A549 (cell line): ENCODE measurements around the gene PFDN1.

Experiments used
- CTCF ChIP-seq: fragments of >200 bp; sonication (Bioruptor Twin); formaldehyde crosslinking; IDR thresholded peaks from 3 replicates; pipeline ENCODE4 v1.5.1; 2016
- EP300 ChIP-seq, 2 experiments: fragments of >200 bp; sonication (Bioruptor Twin); formaldehyde crosslinking; IDR thresholded peaks; 2 replicates in 1 of 2; 3 replicates in 1 of 2; pipeline ENCODE4 v1.6.1; 2016 to 2017
- JUN ChIP-seq, 2 experiments: fragments of >200 bp; sonication (Bioruptor Twin); formaldehyde crosslinking; IDR thresholded peaks; 2 replicates in 1 of 2; 3 replicates in 1 of 2; pipeline ENCODE4 v1.6.1; 2016 to 2017
- MAX ChIP-seq: IDR thresholded peaks from 2 replicates; pipeline ENCODE4 v1.6.1; 2012
- MAZ ChIP-seq: fragments of 150-350 bp; IDR thresholded peaks from 2 replicates; pipeline ENCODE4 v1.6.1; 2014; ENCODE audit warnings: antibody characterized with exemption, low read depth, low read length, borderline replicate concordance
- PBX3 ChIP-seq: IDR thresholded peaks from 2 replicates; pipeline ENCODE4 v1.6.1; 2012
- PHF8 ChIP-seq: fragments of 200-600 bp; sonication (generic); IDR thresholded peaks from 2 replicates; pipeline ENCODE4 v1.6.1; 2016; ENCODE audit warnings: low read depth, mild to moderate bottlenecking, antibody characterized with exemption, moderate library complexity, borderline replicate concordance
- POLR2A ChIP-seq: IDR thresholded peaks from 2 replicates; pipeline ENCODE4 v1.6.1; 2012; ENCODE audit warnings: mild to moderate bottlenecking, low read length
- POLR2AphosphoS2 ChIP-seq: conservative IDR thresholded peaks from 2 replicates; pipeline ENCODE4 v1.6.1; 2012; ENCODE audit warnings: low read length, improper control_type of control experiment, inconsistent platforms
- RAD21 ChIP-seq, 2 experiments: fragments of >200 bp in 1 of 2; sonication (Bioruptor Twin) in 1 of 2; formaldehyde crosslinking in 1 of 2; IDR thresholded peaks in 1 of 2; conservative IDR thresholded peaks in 1 of 2; 2 replicates in 1 of 2; 3 replicates in 1 of 2; pipeline ENCODE4 v1.6.1; 2012 to 2018; ENCODE audit warnings: inconsistent platforms in 1 of 2
- REST ChIP-seq: fragments of 200-600 bp; sonication (generic); IDR thresholded peaks from 2 replicates; pipeline ENCODE4 v1.6.1; 2016; ENCODE audit warnings: antibody characterized with exemption, mild to moderate bottlenecking, moderate library complexity
- RFX5 ChIP-seq: fragments of 450-650 bp; IDR thresholded peaks from 2 replicates; pipeline ENCODE4 v1.7.1; 2014; ENCODE audit warnings: antibody characterized with exemption, mild to moderate bottlenecking, moderate library complexity

GRCh38 chr5:140262839-140263238, 40.1 kb downstream of the PFDN1 start:
- no peak for TF ChIP-seq POLR2A
- TF ChIP-seq RAD21 (conservative IDR thresholded peaks at IDR 0.05 in 1 of 2, IDR thresholded peaks at IDR 0.05 in 1 of 2): no peak
- TF ChIP-seq CTCF: no peak
- TF ChIP-seq JUN (IDR thresholded peaks at IDR 0.05): no peak
- no peak for TF ChIP-seq REST
- no peak for TF ChIP-seq POLR2AphosphoS2
- TF ChIP-seq EP300 (IDR thresholded peaks at IDR 0.05): no peak
- TF ChIP-seq MAX: no peak
- TF ChIP-seq PHF8: no peak
- no peak for TF ChIP-seq PBX3
- TF ChIP-seq RFX5: no peak
- no peak for TF ChIP-seq MAZ
